K562 (cell line): ENCODE results near the gene TBC1D9. TPM values are rescaled to one million over a fixed set of nuclear protein-coding genes. Genes with fewer than 3 reads are reported as not detected.

Source experiments
- ATAC-seq: fragments of 200-7000 bp; cut with Tn5 transposase; 3 replicates; pipeline ENCODE4 v1.9.1; 2020; ENCODE audit warnings: moderate library complexity
- BruUV-seq: library from RNA; stranded (reverse); fragments of 400-500 nt; replicated peaks from 2 replicates; lab custom pipeline; 2021; lab: Mats Ljungman, UMichigan
- CTCF ChIA-PET: fragments of 300-600 bp; formaldehyde crosslinking; extraction: SDS; loops from one replicate; lab custom pipeline; 2021; ENCODE audit warnings: low intra/inter-chr PET ratio; lab: Yijun Ruan, JAX
- POLR2A ChIA-PET: fragments of 300-600, 350-650 bp; sonication (Branson Sonifier 250); formaldehyde crosslinking; extraction: SDS; loops from one replicate; lab custom pipeline; 2021; ENCODE audit warnings: antibody characterized with exemption, inconsistent platforms; lab: Yijun Ruan, JAX
- DNase-seq, 4 experiments: peaks; one replicate each; pipeline versions ENCODE4 v3.0.0 to v3.0.0-alpha.2; 2011 to 2018; ENCODE audit warnings: low spot score in 3 of 4, mixed read lengths in 3 of 4; ENCODE audit errors: extremely low read depth in 1 of 4
- FAIRE-seq: peaks from 2 replicates; lab custom pipeline; 2011; peaks lifted over from hg19 to GRCh38; lab: Jason Lieb, UNC
- H2AFZ ChIP-seq: 2 replicates; pipeline ENCODE4 v1.6.0; 2011; ENCODE audit warnings: low read depth, low read length, control low read depth, inconsistent platforms
- H3K27ac ChIP-seq: fragments of 200-600 bp; 3 replicates; pipeline ENCODE4 v1.8.0; 2011; ENCODE audit warnings: low read depth, mild to moderate bottlenecking, control low read depth, inconsistent platforms, low read length, moderate library complexity, mixed read lengths; ENCODE audit errors: extremely low read depth
- H3K27me3 ChIP-seq, 2 experiments: fragments of 300-600 bp in 1 of 2; 2 replicates in 1 of 2; 3 replicates in 1 of 2; pipeline versions ENCODE4 v1.6.0 to v1.8.0; 2011; ENCODE audit warnings: inconsistent platforms in 2 of 2, low read length in 2 of 2, mild to moderate bottlenecking in 1 of 2, mixed read lengths in 1 of 2, moderate library complexity in 1 of 2; ENCODE audit not compliant: control insufficient read depth in 2 of 2, insufficient read depth in 2 of 2
- H3K36me3 ChIP-seq: fragments of 300-600 bp; 3 replicates; pipeline ENCODE4 v1.8.0; 2011; ENCODE audit warnings: mild to moderate bottlenecking, low read length, inconsistent platforms; ENCODE audit not compliant: control insufficient read depth, insufficient read depth
- H3K4me1 ChIP-seq, 2 experiments: fragments of 200-600 bp in 1 of 2; replicated peaks in 1 of 2; 2 replicates in 1 of 2; 3 replicates in 1 of 2; pipeline versions ENCODE4 v1.5.1 to v1.8.0; 2011; ENCODE audit warnings: inconsistent platforms in 2 of 2, low read length in 2 of 2, mild to moderate bottlenecking in 1 of 2, mixed read lengths in 1 of 2, moderate library complexity in 1 of 2; ENCODE audit not compliant: control insufficient read depth in 2 of 2, insufficient read depth in 2 of 2
- H3K4me2 ChIP-seq: 2 replicates; pipeline ENCODE4 v1.6.1; 2011; ENCODE audit warnings: low read length, control low read depth, inconsistent platforms, mixed read lengths; ENCODE audit not compliant: insufficient read depth
- H3K4me3 ChIP-seq: fragments of 200-600 bp; sonication (generic), shearing (Covaris generic); 2 replicates; pipeline ENCODE4 v1.5.1; 2016; ENCODE audit warnings: control low read depth, inconsistent platforms
- H3K79me2 ChIP-seq: fragments of 200-600 bp; 3 replicates; pipeline ENCODE4 v1.8.0; 2011; ENCODE audit warnings: low read length, inconsistent platforms; ENCODE audit not compliant: control insufficient read depth, insufficient read depth
- H3K9ac ChIP-seq, 2 experiments: 2 replicates each; pipeline versions ENCODE4 v1.6.0 to v1.6.1; 2011; ENCODE audit warnings: low read depth in 2 of 2, low read length in 2 of 2, control low read depth in 1 of 2, inconsistent platforms in 1 of 2, mild to moderate bottlenecking in 1 of 2, mixed read lengths in 1 of 2; ENCODE audit not compliant: insufficient read depth in 1 of 2
- H3K9me1 ChIP-seq: one replicate; pipeline ENCODE4 v1.6.0; 2011; ENCODE audit warnings: inconsistent platforms, mild to moderate bottlenecking, low read length, moderate library complexity; ENCODE audit not compliant: control insufficient read depth, insufficient read depth
- H3K9me3 ChIP-seq: replicated peaks from 2 replicates; pipeline ENCODE4 v1.5.1; 2011; ENCODE audit warnings: low read depth, low read length, inconsistent platforms; ENCODE audit not compliant: control insufficient read depth, insufficient read depth
- H4K20me1 ChIP-seq: replicated peaks from 2 replicates; pipeline ENCODE4 v1.6.1; 2011; ENCODE audit warnings: low read length, inconsistent platforms, mixed read lengths; ENCODE audit not compliant: control insufficient read depth, insufficient read depth
- ATF4 ChIP-seq: fragments of 450-650 bp; formaldehyde crosslinking; IDR thresholded peaks from 2 replicates; pipeline ENCODE4 v1.4.0; 2022; ENCODE audit warnings: mild to moderate bottlenecking, moderate library complexity
- KDM2B ChIP-seq: fragments of 250-450 bp; sonication (Bioruptor Pico); IDR thresholded peaks from 2 replicates; pipeline ENCODE4 v1.8.0; 2021; ENCODE audit warnings: mild to moderate bottlenecking, moderate library complexity
- NFYB ChIP-seq: IDR thresholded peaks from 2 replicates; pipeline ENCODE4 v1.6.1; 2011; ENCODE audit warnings: mild to moderate bottlenecking, moderate library complexity; ENCODE audit not compliant: insufficient read length; ENCODE audit errors: extremely low read depth
- THAP7 ChIP-seq: fragments of 250-450 bp; sonication (Bioruptor Pico); IDR thresholded peaks from 2 replicates; pipeline ENCODE4 v1.5.0; 2021
- USF1 ChIP-seq: sonication (generic); formaldehyde crosslinking; IDR thresholded peaks from 2 replicates; pipeline ENCODE4 v1.9.0; 2022; ENCODE audit warnings: mild to moderate bottlenecking, missing genetic modification reagents
- USF2 ChIP-seq: sonication (generic); formaldehyde crosslinking; IDR thresholded peaks from 2 replicates; pipeline ENCODE4 v1.5.0; 2020; ENCODE audit warnings: missing genetic modification reagents
- ZNF280A ChIP-seq: fragments of 450-650 bp; IDR thresholded peaks from 2 replicates; pipeline ENCODE4 v1.6.1; 2018; ENCODE audit warnings: mild to moderate bottlenecking, low read depth; ENCODE audit not compliant: partially characterized antibody
- ZNF445 ChIP-seq: fragments of 250-450 bp; sonication (Bioruptor Pico); IDR thresholded peaks from 2 replicates; pipeline ENCODE4 v1.4.0; 2020; ENCODE audit warnings: low read depth, mild to moderate bottlenecking, moderate library complexity
- WGBS: fragments of 100-300 bp; shearing (Covaris generic); methylation state at CpG from one replicate; pipeline ENCODE4 v1.1.6; 2016; ENCODE audit warnings: low coverage, mixed read lengths; ENCODE audit not compliant: insufficient coverage; ENCODE audit errors: missing lambda C conversion rate; 5-methylcytosine and 5-hydroxymethylcytosine counted together
- in situ Hi-C: fragments of 300-500 bp; cut with MboI; formaldehyde crosslinking; loops from 4 replicates; pipeline ENCODE4 v1.15.0; 2018; ENCODE audit warnings: inconsistent platforms, mixed read lengths
- intact Hi-C: fragments of 100-400 bp; cut with micrococcal nuclease; formaldehyde crosslinking; loops from 2 replicates; pipeline ENCODE4 v1.14.2; 2022
- polyA plus RNA-seq, 8 experiments: library from polyadenylated mRNA; depleted of rRNA in 4 of 8; stranded (reverse) in 5 of 8; unstranded in 3 of 8; fragments of >200 nt; fragmentation: Nextera tagmentation in 2 of 8; fragmentation: Illumina TruSeq in 1 of 8; extraction: Ambion mirVana in 2 of 8; extraction: Trizol in 1 of 8; gene quantifications; 2 replicates each; pipeline versions ENCODE4 v1.2.1 to v1.2.3, GENCODE V29; 2011 to 2014; ENCODE audit warnings: inconsistent platforms in 1 of 8, missing spikeins in 1 of 8
- total RNA-seq, 7 experiments: library from RNA; depleted of rRNA in 6 of 7; stranded (reverse); fragments of >200 nt in 6 of 7; fragmentation: Illumina TruSeq in 2 of 7; extraction: Trizol in 2 of 7; gene quantifications; 2 replicates each; pipeline versions ENCODE4 v1.2.1 to v1.2.3, GENCODE V29; 2011 to 2021; ENCODE audit warnings: low replicate concordance in 1 of 7

Gene TBC1D9
- total and polyA plus RNA-seq, 9 of the 15 experiments (the other 6 are each of a cell fraction or from before 2014, with no cell fraction given): 0.13 TPM; not detected in 8

- CTCF ChIA-PET: interaction anchor here (0.6 kb wide), 1 partner anchor 64 kb away, joined by 3 read pairs; no protein-coding TSS in a partner anchor
- Histone ChIP-seq H3K9ac (no peak overlapping the region), H3K9me1 (no peaks in the 10 kb centered on the region), H3K4me3 (no peak overlapping the region), H2AFZ (no peak overlapping the region), H3K27me3 (peaks cover 0 to 7% of the 10 kb centered on the region in 2 experiments; a peak in 1 of 5 replicates), H3K4me1 (no peaks in the 10 kb centered on the region), H3K4me2 (no peak overlapping the region), H4K20me1 (no peaks in the 10 kb centered on the region), H3K9me3 (no peaks in the 10 kb centered on the region), H3K36me3 (no peaks in the 10 kb centered on the region), H3K79me2 (no peaks in the 10 kb centered on the region), H3K27ac (no peak overlapping the region)
- no peak for FAIRE-seq
- intact Hi-C loops: no loop called here
- no TSS peak for BruUV-seq
- DNase-seq: no peak
- 8% methylated on average over 6 of the region's 6 CpGs for WGBS
- no peak for TF ChIP-seq THAP7
- no peak for TF ChIP-seq KDM2B (CRISPR knock-in tag)
- no peak for TF ChIP-seq ZNF445 (CRISPR knock-in tag)
- POLR2A ChIA-PET: no interaction called here
- in situ Hi-C loops: no loop called here
- no peak for ATAC-seq
Measured at GRCh38 chr4:140702096-140702757, 54.0 kb downstream of the TBC1D9 start.

GRCh38 chr4:140701071-140701470 lies 55.1 kb downstream of the TBC1D9 start:
- ATAC-seq (no peak), DNase-seq (no peak), FAIRE-seq (no peak)
- peaks cover 0 to 7% of the 10 kb centered on the region in 2 experiments; a peak in 1 of 5 replicates for H3K27me3 ChIP-seq
- TF ChIP-seq USF2 (CRISPR knock-in tag): peak; percentile 74
- TF ChIP-seq NFYB: peak; percentile 33
- TF ChIP-seq ATF4: no peak
- no peak for TF ChIP-seq ZNF280A
- peak; percentile 34; the same call in 1 of the 2 replicates for TF ChIP-seq USF1 (CRISPR knock-in tag)
- H4K20me1 ChIP-seq: no peaks in the 10 kb centered on the region
- in situ Hi-C loops: no loop called here
- POLR2A ChIA-PET: no interaction called here
- no peaks in the 10 kb centered on the region for H3K9me1 ChIP-seq
- CTCF ChIA-PET: no interaction called here
- H3K4me2 ChIP-seq: no peak overlapping the region
- H3K36me3 ChIP-seq: no peaks in the 10 kb centered on the region
- no peaks in the 10 kb centered on the region for H3K9me3 ChIP-seq
- H3K27ac ChIP-seq: no peak overlapping the region
- H3K4me1 ChIP-seq: no peaks in the 10 kb centered on the region
- 5% methylated on average over 6 of the region's 6 CpGs for WGBS
- BruUV-seq: no TSS peak
- intact Hi-C loops: no loop called here
- no peak overlapping the region for H2AFZ ChIP-seq
- no peak overlapping the region for H3K9ac ChIP-seq
- no peak overlapping the region for H3K4me3 ChIP-seq
- no peaks in the 10 kb centered on the region for H3K79me2 ChIP-seq
